Measurements from ENCODE around the gene MMP17. TPM values are rescaled to one million over a fixed set of nuclear protein-coding genes. Genes with fewer than 3 reads are reported as not detected.

The MMP17 gene
- total and polyA plus RNA-seq, 4 donors = 0.17 to 0.37 (median 0.24) TPM; not detected in 1

GRCh38 chr12:131783915-131784541 is 44.2 kb upstream of the MMP17 start:
- TF ChIP-seq MAX (IDR thresholded peaks at IDR 0.05) (no peak), ATF3 (IDR thresholded peaks at IDR 0.05) (no peak), SP1 (IDR thresholded peaks at IDR 0.05) (no peak), NR2F2 (IDR thresholded peaks at IDR 0.05) (no peak), HNF4A (conservative IDR thresholded peaks at IDR 0.05) (no peak), RXRA (IDR thresholded peaks at IDR 0.05) (no peak), HNF4G (IDR thresholded peaks at IDR 0.05) (no peak), JUND (IDR thresholded peaks at IDR 0.05) (no peak)
- no peak overlapping the region for H3K9ac ChIP-seq (ENCODE audit: low read depth in 1 of 2, low read length in 2 of 2)
- no peak for DNase-seq (ENCODE audit: low spot score)

GRCh38 chr12:131784909-131785762 is 43.1 kb upstream of the MMP17 start:
- Histone ChIP-seq H3K9ac (ENCODE audit: low read depth in 1 of 2, low read length in 2 of 2) (no peak overlapping the region), H3K27ac (ENCODE audit: low read depth in 1 of 2, low read length in 2 of 2) (no peak overlapping the region), H3K9me3 (ENCODE audit: control insufficient read depth in 4 of 4, low read length in 3 of 4) (no peaks in the 10 kb centered on the region), H3K4me3 (ENCODE audit: low read depth in 1 of 3, low read length in 3 of 3) (no peak overlapping the region), H3K27me3 (ENCODE audit: control insufficient read depth in 4 of 4, insufficient read depth in 4 of 4, low read length in 3 of 4) (no peaks in the 10 kb centered on the region), H3K36me3 (ENCODE audit: control insufficient read depth in 4 of 4, insufficient read depth in 3 of 4, low read depth in 1 of 4, low read length in 3 of 4) (peaks cover 11 to 59% (median 41%) of the 10 kb centered on the region in 4 donors), H3K4me1 (ENCODE audit: control insufficient read depth in 4 of 4, insufficient read depth in 4 of 4, low read length in 3 of 4) (no peaks in the 10 kb centered on the region)
- DNase-seq (ENCODE audit: low spot score) = no peak
- TF ChIP-seq FOXA2 (IDR thresholded peaks at IDR 0.05) (no peak), SP1 (IDR thresholded peaks at IDR 0.05) (no peak), HNF4A (conservative IDR thresholded peaks at IDR 0.05) (no peak), RAD21 (IDR thresholded peaks at IDR 0.05) (no peak), GABPA (IDR thresholded peaks at IDR 0.05 in 1 of 2, conservative IDR thresholded peaks at IDR 0.05 in 1 of 2) (no peak), RXRA (IDR thresholded peaks at IDR 0.05) (no peak), YY1 (IDR thresholded peaks at IDR 0.05) (no peak), FOXA1 (IDR thresholded peaks at IDR 0.05) (no peak), REST (IDR thresholded peaks at IDR 0.05) (no peak), JUND (IDR thresholded peaks at IDR 0.05) (no peak)
- TF ChIP-seq, protein P1, sequence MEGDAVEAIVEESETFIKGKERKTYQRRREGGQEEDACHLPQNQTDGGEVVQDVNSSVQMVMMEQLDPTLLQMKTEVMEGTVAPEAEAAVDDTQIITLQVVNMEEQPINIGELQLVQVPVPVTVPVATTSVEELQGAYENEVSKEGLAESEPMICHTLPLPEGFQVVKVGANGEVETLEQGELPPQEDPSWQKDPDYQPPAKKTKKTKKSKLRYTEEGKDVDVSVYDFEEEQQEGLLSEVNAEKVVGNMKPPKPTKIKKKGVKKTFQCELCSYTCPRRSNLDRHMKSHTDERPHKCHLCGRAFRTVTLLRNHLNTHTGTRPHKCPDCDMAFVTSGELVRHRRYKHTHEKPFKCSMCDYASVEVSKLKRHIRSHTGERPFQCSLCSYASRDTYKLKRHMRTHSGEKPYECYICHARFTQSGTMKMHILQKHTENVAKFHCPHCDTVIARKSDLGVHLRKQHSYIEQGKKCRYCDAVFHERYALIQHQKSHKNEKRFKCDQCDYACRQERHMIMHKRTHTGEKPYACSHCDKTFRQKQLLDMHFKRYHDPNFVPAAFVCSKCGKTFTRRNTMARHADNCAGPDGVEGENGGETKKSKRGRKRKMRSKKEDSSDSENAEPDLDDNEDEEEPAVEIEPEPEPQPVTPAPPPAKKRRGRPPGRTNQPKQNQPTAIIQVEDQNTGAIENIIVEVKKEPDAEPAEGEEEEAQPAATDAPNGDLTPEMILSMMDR (IDR thresholded peaks at IDR 0.05; ENCODE audit: low read depth, low read length, missing input control) = no peak
- TF ChIP-seq, protein P2, sequence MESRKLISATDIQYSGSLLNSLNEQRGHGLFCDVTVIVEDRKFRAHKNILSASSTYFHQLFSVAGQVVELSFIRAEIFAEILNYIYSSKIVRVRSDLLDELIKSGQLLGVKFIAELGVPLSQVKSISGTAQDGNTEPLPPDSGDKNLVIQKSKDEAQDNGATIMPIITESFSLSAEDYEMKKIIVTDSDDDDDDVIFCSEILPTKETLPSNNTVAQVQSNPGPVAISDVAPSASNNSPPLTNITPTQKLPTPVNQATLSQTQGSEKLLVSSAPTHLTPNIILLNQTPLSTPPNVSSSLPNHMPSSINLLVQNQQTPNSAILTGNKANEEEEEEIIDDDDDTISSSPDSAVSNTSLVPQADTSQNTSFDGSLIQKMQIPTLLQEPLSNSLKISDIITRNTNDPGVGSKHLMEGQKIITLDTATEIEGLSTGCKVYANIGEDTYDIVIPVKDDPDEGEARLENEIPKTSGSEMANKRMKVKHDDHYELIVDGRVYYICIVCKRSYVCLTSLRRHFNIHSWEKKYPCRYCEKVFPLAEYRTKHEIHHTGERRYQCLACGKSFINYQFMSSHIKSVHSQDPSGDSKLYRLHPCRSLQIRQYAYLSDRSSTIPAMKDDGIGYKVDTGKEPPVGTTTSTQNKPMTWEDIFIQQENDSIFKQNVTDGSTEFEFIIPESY (IDR thresholded peaks at IDR 0.05) = no peak
- 95% methylated on average over 30 of the region's 30 CpGs for WGBS

More at GRCh38 chr12:131783915-131784541, 44.2 kb upstream of the MMP17 start:
- 86% methylated on average over 10 of the region's 10 CpGs for WGBS
- H3K4me3 ChIP-seq (ENCODE audit: low read depth in 1 of 3, low read length in 3 of 3) = no peak overlapping the region
- H3K4me1 ChIP-seq (ENCODE audit: control insufficient read depth in 4 of 4, insufficient read depth in 4 of 4, low read length in 3 of 4) = no peaks in the 10 kb centered on the region
- H3K27ac ChIP-seq (ENCODE audit: low read depth in 1 of 2, low read length in 2 of 2) = no peak overlapping the region
- H3K27me3 ChIP-seq (ENCODE audit: control insufficient read depth in 4 of 4, insufficient read depth in 4 of 4, low read length in 3 of 4) = no peaks in the 10 kb centered on the region
- peaks cover 13 to 60% (median 37%) of the 10 kb centered on the region in 4 donors for H3K36me3 ChIP-seq (ENCODE audit: control insufficient read depth in 4 of 4, insufficient read depth in 3 of 4, low read depth in 1 of 4, low read length in 3 of 4)
- no peaks in the 10 kb centered on the region for H3K9me3 ChIP-seq (ENCODE audit: control insufficient read depth in 4 of 4, low read length in 3 of 4)
